ENCODE data around the gene KRTAP9-7. TPM values are rescaled to one million over a fixed set of nuclear protein-coding genes. Genes with fewer than 3 reads are reported as not detected.

KRTAP9-7 gene
- total RNA-seq, 2 experiments from 2014 or later: not detected

Other genes starting within 250 kb of the KRTAP9-7 start
- not detected for gene KRTAP1-5, start 248.5 kb upstream of the KRTAP9-7 start, total RNA-seq
- gene KRTAP1-4, start 245.5 kb upstream of the KRTAP9-7 start, total RNA-seq: not detected
- not detected for gene KRTAP1-3, start 240.8 kb upstream of the KRTAP9-7 start, total RNA-seq
- not detected for gene KRTAP1-1, start 234.2 kb upstream of the KRTAP9-7 start, total RNA-seq
- not detected for gene KRTAP2-1, start 228.4 kb upstream of the KRTAP9-7 start, total RNA-seq
- gene KRTAP2-2, start 220.5 kb upstream of the KRTAP9-7 start, total RNA-seq: not detected
- not detected for gene KRTAP2-3, start 215.6 kb upstream of the KRTAP9-7 start, total RNA-seq
- gene KRTAP2-4, start 209.8 kb upstream of the KRTAP9-7 start, total RNA-seq: not detected
- not detected for gene KRTAP4-7, start 191.5 kb upstream of the KRTAP9-7 start, total RNA-seq
- gene KRTAP4-8, start 177.6 kb upstream of the KRTAP9-7 start, total RNA-seq: not detected
- gene KRTAP4-16, start 173.5 kb upstream of the KRTAP9-7 start, total RNA-seq: not detected
- gene KRTAP4-9, start 170.3 kb upstream of the KRTAP9-7 start, total RNA-seq: not detected
- not detected for gene KRTAP4-11, start 157.3 kb upstream of the KRTAP9-7 start, total RNA-seq
- gene KRTAP4-12, start 151.5 kb upstream of the KRTAP9-7 start, total RNA-seq: not detected
- not detected for gene KRTAP4-6, start 135.2 kb upstream of the KRTAP9-7 start, total RNA-seq
- not detected for gene KRTAP4-5, start 125.9 kb upstream of the KRTAP9-7 start, total RNA-seq
- not detected for gene KRTAP4-4, start 115.0 kb upstream of the KRTAP9-7 start, total RNA-seq
- gene KRTAP4-3, start 107.5 kb upstream of the KRTAP9-7 start, total RNA-seq: not detected
- gene KRTAP4-2, start 97.5 kb upstream of the KRTAP9-7 start, total RNA-seq: not detected
- not detected for gene KRTAP4-1, start 90.8 kb upstream of the KRTAP9-7 start, total RNA-seq
- not detected for gene KRTAP9-1, start 85.8 kb upstream of the KRTAP9-7 start, total RNA-seq
- not detected for gene KRTAP9-2, start 49.0 kb upstream of the KRTAP9-7 start, total RNA-seq
- not detected for gene KRTAP9-3, start 43.2 kb upstream of the KRTAP9-7 start, total RNA-seq
- not detected for gene KRTAP9-8, start 37.7 kb upstream of the KRTAP9-7 start, total RNA-seq
- not detected for gene KRTAP9-4, start 26.0 kb upstream of the KRTAP9-7 start, total RNA-seq
- gene KRTAP9-9, start 20.3 kb upstream of the KRTAP9-7 start, total RNA-seq: not detected
- not detected for gene KRTAP9-6, start 10.3 kb upstream of the KRTAP9-7 start, total RNA-seq
- gene KRTAP29-1, start 27.2 kb downstream of the KRTAP9-7 start, total RNA-seq: not detected
- not detected for gene KRTAP16-1, start 33.6 kb downstream of the KRTAP9-7 start, total RNA-seq
- gene KRTAP17-1, start 40.0 kb downstream of the KRTAP9-7 start, total RNA-seq: not detected
- gene KRT33A, start 75.1 kb downstream of the KRTAP9-7 start, total RNA-seq: not detected
- gene KRT33B, start 94.1 kb downstream of the KRTAP9-7 start, total RNA-seq: not detected
- not detected for gene KRT34, start 106.6 kb downstream of the KRTAP9-7 start, total RNA-seq
- not detected for gene KRT31, start 121.9 kb downstream of the KRTAP9-7 start, total RNA-seq
- gene KRT37, start 148.9 kb downstream of the KRTAP9-7 start, total RNA-seq: not detected
- not detected for gene KRT38, start 165.3 kb downstream of the KRTAP9-7 start, total RNA-seq
- gene KRT32, start 191.7 kb downstream of the KRTAP9-7 start, total RNA-seq: not detected
- not detected for gene KRT35, start 205.5 kb downstream of the KRTAP9-7 start, total RNA-seq
- gene KRT36, start 214.2 kb downstream of the KRTAP9-7 start, total RNA-seq: not detected
- gene KRT13, start 229.9 kb downstream of the KRTAP9-7 start, total RNA-seq: not detected
- gene KRT15, start 243.2 kb downstream of the KRTAP9-7 start, total RNA-seq: not detected